Measurements from ENCODE around the gene LIMS3.
"Not testable (repeated sequence)": the region's sequence is repeated elsewhere in the genome, so short reads cannot be mapped to it uniquely, and the experiment has no call there.

LIMS3 gene

DNA sequence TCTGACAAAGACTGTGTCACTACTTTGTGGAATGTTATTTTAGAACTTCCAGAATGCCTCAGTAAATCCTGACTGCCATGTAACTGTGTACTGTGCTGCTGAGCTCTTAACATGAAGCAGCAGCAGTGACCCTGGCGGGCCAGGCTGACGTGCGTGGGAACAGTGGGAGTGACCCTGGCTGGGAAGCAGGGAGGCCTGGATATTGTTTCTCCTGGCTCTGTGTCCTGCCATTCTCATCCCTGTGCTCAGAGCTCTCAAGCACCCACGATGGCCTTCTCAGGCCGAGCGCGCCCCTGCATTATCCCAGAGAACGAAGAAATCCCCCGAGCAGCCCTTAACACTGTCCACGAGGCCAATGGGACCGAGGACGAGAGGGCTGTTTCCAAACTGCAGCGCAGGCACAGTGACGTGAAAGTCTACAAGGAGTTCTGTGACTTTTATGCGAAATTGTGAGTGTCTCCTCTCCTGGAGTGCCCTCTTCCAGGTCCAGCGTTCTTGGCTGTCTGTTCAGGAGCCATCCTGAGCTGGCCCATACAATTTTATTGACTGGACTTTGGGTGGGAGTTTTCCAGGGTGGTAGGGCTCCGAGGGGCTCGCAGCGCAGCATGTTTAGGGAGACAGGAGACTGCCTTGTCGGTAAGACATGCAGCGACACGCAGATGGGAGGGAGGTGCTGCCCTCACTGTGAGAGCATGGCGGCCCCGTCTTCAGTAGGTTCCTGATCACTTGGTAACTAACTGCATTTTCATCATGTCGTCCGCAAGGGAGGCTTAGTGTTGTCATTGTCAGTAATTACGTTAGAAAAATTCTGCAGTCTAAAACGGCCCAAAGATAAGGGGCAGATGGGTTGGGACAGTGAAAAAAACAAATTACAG is at the start of gene LIMS3:
TSS of gene LIMS3 (plus strand) at position 227 of the 875 bp plus-strand sequence. CDS start at position 268, 41 bp downstream.
- DNase-seq (ENCODE audit: low read depth, low spot score), result not testable (repeated sequence)

- DNase-seq (ENCODE audit: low read depth, low spot score), result not testable (repeated sequence)
Observed at GRCh38 chr2:109871129-109871751, 27.2 kb upstream of the LIMS3 start.

- not testable (repeated sequence) for DNase-seq (ENCODE audit: low read depth, low spot score)
Observed at GRCh38 chr2:109876625-109877024, 21.9 kb upstream of the LIMS3 start.

DNA sequence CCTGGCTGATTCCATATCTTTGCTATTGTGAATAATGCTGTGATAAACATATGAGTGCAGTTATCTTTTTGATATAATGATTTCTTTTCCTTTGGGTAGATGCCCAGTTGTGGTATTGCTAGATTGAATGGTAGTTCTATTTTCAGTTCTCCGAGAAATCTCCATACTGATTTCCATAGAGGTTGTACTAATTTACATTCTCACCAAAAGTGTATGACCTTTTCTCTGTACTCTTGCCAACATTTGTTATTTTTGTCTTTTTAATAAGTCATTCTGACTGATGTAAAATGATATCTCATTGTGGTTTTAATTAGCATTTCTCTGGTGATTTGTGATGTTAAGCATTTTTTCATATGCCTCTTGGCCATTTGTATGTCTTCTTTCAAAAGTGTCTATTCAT is 16.4 kb upstream of the LIMS3 start:
- DNase-seq (ENCODE audit: low read depth, low spot score), result not testable (repeated sequence)

DNA sequence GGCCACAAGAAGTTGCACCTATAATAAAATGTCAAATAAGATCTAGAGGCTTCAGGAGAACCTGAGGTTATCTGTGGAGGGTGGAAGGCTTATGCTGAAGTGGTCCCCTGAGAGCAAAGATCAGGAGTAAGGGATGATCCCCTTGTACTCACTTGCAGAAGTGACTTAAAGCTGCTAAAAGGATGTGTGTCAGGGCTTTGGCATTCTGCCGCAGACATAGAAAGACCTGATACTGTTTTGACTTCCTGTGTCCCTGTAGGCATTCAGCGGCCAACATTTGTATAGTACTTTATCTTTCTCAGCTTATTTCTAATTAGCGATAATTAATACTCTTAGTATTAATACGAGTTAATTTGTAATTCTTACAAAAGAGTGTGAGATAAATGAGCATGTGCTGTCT is 10.1 kb upstream of the LIMS3 start:
- not testable (repeated sequence) for DNase-seq (ENCODE audit: low read depth, low spot score)

DNA sequence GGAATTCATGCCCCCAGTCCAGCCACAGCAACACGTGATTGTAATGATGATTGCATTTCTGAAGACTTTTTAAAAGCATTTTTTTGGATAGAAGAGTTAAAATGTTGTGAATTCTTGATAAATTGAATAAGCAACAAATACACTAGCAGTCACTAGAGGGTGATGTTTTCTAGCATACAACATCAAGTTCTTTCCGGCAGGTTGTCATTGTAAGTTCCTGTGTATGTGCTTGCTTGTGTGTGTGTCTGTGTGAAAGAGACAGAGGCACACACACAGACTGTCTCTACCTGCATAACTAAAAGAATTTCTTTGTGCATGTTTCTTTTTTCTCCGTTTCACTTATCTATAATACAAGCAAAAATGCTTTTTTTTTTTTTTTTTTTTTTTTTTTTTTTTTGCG is 8.6 kb upstream of the LIMS3 start:
- DNase-seq (ENCODE audit: low read depth, low spot score), result not testable (repeated sequence)

GRCh38 chr2:109891024-109891423 is 7.5 kb upstream of the LIMS3 start:
- not testable (repeated sequence) for DNase-seq (ENCODE audit: low read depth, low spot score)

- DNase-seq (ENCODE audit: low read depth, low spot score), result not testable (repeated sequence)
Observed at GRCh38 chr2:109893736-109894135, 4.8 kb upstream of the LIMS3 start.

GRCh38 chr2:109894141-109894540 is 4.3 kb upstream of the LIMS3 start:
- not testable (repeated sequence) for DNase-seq (ENCODE audit: low read depth, low spot score)

- DNase-seq (ENCODE audit: low read depth, low spot score), result not testable (repeated sequence)
Observed at GRCh38 chr2:109895090-109895869, 3.2 kb upstream of the LIMS3 start.

DNA sequence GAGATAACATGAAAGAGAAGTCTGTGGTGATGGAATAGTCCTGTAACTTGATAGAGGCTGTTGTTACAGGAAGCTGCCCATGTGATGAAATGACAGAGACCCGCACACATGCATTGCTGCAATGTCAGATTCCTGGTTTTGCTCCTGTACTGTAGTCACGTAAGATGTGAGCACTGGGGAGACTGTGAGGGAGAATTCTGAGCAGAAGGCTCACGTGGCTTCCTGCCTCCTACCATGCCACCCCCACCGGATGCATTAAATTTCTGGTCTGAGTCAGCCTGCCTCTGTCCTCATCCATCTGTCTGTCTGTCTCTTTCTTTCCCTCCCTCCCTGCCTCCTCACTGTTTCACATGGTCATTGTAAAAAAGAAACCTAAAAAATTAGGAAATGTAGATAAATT is 2.3 kb upstream of the LIMS3 start:
- DNase-seq (ENCODE audit: low read depth, low spot score), result not testable (repeated sequence)

GRCh38 chr2:109897769-109898461 is 573 bp upstream of the LIMS3 start:
- DNase-seq (ENCODE audit: low read depth, low spot score), result not testable (repeated sequence)

GRCh38 chr2:109905796-109906195 is 7.3 kb downstream of the LIMS3 start:
- DNase-seq (ENCODE audit: low read depth, low spot score), result not testable (repeated sequence)

DNA sequence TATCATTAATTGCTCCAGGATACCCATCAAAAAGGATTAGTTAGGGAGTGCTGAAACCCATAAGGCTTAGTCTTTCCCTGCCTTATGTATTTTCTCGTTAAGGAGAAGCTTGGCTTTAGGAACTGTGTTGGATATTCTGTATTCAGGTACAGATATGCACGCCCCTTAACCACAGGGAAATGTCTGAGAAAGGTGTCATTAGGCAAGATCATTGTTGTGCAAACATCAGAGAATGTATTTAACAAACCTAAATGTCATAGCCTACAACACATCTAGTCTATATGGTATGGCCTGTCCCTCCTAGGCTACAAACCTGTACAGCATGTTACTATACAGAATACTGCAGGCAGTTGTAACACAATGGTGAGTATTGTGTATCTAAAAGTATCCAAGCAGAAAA is 10.1 kb downstream of the LIMS3 start:
- DNase-seq (ENCODE audit: low read depth, low spot score), result not testable (repeated sequence)

DNA sequence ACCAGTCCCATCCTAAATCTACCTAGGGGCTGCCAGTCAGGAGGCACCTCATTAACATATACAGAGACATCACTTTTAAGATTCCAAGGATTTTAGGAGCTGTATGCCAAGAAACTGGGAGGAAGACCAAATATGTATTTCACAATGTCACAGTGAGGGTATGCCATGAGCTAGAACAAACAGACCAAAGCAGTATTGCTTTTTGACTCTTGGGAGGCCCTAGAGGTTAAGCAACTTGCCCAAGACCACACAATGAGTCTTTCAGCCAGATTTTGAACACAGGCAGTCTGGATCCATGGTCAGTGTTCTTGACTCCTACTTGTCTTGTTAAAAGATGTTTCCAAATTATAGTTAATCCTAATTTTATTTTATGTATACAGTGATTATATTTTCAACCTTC is 12.3 kb downstream of the LIMS3 start:
- not testable (repeated sequence) for DNase-seq (ENCODE audit: low read depth, low spot score)

- DNase-seq (ENCODE audit: low read depth, low spot score), result not testable (repeated sequence)
Observed at GRCh38 chr2:109913911-109914310, 15.4 kb downstream of the LIMS3 start.

GRCh38 chr2:109914552-109914951 is 16.1 kb downstream of the LIMS3 start:
- DNase-seq (ENCODE audit: low read depth, low spot score), result not testable (repeated sequence)

GRCh38 chr2:109915830-109916229 is 17.3 kb downstream of the LIMS3 start:
- not testable (repeated sequence) for DNase-seq (ENCODE audit: low read depth, low spot score)

DNA sequence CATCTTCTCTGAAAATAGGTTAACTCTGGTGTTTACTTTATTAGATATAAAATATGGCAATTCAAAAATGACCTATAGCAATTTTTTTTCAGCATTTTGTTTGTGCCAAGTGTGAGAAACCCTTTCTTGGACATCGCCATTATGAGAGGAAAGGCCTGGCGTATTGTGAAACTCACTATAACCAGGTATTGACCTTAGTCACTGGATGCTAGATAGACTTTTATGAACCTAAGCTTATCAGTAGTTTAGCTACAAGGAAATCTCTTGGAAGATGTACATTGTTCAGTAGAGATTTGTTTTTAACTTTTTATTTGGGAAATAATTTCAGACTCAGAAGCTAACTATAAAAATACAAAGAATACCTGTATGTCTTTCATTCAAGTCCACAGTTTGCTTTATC is 21.7 kb downstream of the LIMS3 start:
- DNase-seq (ENCODE audit: low read depth, low spot score), result not testable (repeated sequence)

GRCh38 chr2:109921543-109922384 is 23.3 kb downstream of the LIMS3 start:
- not testable (repeated sequence) for DNase-seq (ENCODE audit: low read depth, low spot score)
